ENCODE measurements around the gene SHANK3.
A peak's percentile ranks its signal among the peaks of the same experiment; 100 is the strongest.

Gene SHANK3

DNA sequence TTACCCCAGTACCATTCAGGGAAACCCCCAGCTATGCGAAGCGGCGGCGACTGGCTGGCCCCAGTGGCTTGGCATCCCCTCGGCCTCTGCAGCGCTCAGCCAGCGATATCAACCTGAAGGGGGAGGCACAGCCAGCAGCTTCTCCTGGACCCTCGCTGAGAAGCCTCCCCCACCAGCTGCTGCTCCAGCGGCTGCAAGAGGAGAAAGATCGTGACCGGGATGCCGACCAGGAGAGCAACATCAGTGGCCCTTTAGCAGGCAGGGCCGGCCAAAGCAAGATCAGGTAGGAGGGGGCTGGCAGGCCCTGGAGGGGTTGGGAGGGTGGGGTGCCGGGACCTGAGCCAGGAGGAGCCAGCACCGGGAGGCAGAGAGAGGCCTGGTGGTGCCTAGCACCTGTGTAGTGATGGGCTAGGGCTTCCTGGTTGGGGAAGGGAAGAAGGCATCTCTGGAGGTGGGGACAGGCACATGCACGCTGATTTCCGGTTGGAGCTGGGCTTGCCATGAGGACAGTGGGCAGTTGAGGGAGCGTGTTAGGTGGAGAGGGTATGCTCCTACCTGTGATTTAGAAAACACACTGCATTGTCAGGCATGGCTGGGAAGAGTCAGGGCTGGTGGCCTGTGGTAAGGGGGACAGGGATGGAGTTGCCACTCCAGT, 22.3 kb downstream of the SHANK3 start:
- H3K27ac ChIP-seq, result no peak overlapping the region
- no peak for TF ChIP-seq CTCF (conservative IDR thresholded peaks at IDR 0.05)

GRCh38 chr22:50695421-50696250, 23.0 kb downstream of the SHANK3 start:
- no peak for TF ChIP-seq CTCF (conservative IDR thresholded peaks at IDR 0.05)
- H3K27ac ChIP-seq, result no peak overlapping the region

- no peak overlapping the region for H3K27ac ChIP-seq
- TF ChIP-seq CTCF (conservative IDR thresholded peaks at IDR 0.05), result 0 out of 2 replicates have a peak, but pooled peaks have one; percentile 20
Measured at GRCh38 chr22:50696251-50696798, 23.7 kb downstream of the SHANK3 start.

- TF ChIP-seq CTCF (conservative IDR thresholded peaks at IDR 0.05), result no peak
Measured at GRCh38 chr22:50696799-50697561, 24.4 kb downstream of the SHANK3 start.

DNA sequence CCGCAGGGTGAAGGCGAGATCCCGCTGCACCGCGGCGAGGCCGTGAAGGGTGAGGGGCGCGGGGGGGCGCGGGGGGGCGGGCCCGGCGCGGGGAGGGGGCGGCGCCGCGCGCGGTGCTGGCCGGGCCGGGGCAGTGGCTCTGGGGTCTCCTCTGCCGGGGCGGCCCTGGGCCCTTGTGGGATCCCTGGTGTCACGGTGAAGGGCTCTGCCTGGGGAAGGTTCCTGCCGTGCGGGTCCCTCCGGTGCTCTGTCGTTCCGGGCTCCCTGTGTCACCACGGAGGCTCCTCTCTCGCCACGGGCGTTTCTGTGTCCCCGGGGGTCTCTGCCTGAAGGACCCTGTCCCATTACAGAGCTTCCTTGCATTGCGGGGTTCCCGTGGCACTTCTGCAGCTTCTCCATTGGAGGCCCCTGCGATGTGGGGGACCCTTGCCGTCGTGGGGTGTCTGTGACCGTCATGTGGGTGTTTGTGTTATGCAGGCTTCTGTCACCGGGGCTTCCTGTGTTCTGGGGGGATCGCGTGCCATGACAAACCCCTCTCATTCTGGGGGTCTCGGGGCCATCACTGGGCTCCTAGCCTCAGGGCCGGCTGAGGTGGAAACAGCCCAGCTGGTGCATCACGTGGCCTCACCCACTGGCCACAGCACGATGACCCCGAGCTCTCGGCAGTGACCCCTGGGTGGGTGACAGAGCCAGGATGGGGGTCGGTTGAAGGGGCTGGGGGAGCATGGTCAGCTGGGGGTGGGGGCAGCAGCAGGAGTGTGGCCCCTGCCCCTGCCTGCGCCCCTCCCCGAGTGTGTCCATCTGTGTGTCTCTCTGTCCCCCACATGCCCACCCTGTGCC, 25.3 kb downstream of the SHANK3 start:
- TF ChIP-seq CTCF (conservative IDR thresholded peaks at IDR 0.05), result no peak
- H3K27ac ChIP-seq, result no peak overlapping the region; the same call in 1 of the 2 replicates

More at GRCh38 chr22:50696799-50697561, 24.4 kb downstream of the SHANK3 start:
- H3K27ac ChIP-seq, result no peak overlapping the region

DNA sequence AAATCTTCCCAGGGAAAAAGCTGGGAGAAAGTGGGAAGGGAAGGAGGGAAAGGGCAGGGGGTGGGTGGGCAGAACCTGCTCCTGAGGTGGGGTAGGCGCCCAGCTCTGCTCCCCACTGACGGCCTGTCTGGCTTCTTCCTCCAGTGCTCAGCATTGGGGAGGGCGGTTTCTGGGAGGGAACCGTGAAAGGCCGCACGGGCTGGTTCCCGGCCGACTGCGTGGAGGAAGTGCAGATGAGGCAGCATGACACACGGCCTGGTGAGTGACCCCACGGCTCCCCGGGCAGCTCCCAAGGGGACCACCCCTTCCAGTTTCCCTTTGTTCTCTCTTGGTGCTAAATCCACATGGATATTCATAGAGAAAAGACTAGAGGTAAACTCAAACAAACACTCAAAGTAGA, 25.9 kb downstream of the SHANK3 start:
- no peak overlapping the region for H3K27ac ChIP-seq
- TF ChIP-seq CTCF (conservative IDR thresholded peaks at IDR 0.05), result no peak

All from VCaP (cell line).